DMS114 treated with DMSO at 0.1 percent for 48 hours (cell line): Measurements from ENCODE around the gene FAU.

Source experiments
- DNase-seq: peaks from one replicate; lab custom pipeline; 2025; ENCODE audit not compliant: unreplicated experiment; lab: John Stamatoyannopoulos, UW

FAU gene

DNA sequence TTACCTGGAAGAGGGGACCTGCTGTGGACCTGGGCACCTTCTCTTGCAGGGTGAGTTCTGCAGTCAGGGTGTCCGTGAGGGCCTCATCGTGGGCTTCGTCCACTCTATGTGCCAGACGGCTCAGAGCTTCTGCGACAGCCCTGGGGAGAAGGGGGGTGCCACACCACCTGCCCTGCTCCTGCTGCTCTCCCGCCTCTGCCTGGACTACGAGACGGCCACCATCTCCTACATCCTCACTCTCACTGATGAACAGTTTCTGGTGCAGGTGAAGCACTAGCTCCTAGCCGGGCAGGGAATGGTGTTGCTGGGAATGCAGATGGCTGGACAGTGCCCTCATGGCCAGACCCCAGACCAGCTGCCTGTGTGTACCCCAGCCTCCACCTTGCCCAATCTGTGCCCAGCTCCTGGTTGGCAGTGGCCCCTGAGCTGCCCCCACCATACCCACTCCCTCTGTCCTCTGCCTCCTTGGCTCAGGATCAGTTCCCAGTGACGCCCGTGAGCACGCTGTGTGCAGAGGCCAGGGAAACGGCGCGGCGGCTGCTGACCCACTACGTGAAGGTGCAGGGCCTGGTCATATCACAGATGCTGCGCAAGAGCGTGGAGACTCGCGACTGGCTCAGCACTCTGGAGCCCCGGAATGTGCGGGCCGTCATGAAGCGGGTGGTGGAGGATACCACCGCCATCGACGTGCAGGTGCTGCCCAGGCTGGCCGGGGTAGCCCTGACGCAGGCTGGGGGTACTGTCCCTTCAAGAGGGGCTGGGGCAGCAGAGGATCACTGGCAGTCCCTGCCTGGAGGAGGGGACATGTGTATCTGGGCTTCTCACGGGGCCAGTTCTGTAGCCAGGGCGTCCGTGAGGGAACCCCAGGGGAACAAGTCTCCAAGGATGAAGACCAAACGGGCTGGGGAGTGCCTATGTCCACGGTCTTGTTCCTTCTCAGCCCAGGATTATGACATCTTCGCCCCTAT, 12.4 kb downstream of the FAU start:
- DNase-seq: no peak

DNA sequence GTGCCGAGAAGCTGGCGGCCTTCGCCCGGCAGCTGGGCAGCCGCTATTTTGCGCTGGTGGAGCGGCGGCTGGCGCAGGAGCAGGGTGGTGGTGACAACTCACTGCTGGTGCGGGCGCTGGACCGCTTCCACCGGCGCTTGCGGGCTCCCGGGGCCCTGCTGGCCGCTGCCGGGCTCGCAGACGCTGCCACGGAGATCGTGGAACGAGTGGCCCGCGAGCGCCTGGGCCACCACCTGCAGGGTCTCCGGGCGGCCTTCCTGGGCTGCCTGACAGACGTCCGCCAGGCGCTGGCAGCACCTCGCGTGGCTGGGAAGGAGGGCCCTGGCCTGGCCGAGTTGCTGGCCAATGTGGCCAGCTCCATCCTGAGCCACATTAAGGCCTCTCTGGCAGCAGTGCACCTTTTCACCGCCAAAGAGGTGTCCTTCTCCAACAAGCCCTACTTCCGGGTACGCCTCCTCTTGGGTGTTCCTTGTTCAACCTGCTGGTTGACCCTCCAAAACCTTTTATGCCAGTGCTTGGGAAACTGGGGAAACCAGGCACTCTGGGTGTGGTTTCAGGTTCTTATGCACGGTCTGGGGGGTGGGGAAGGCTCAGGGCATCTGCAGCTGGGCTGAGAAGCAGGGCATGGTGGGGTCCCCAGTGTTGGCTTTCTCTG, 13.3 kb downstream of the FAU start:
- no peak for DNase-seq

DNA sequence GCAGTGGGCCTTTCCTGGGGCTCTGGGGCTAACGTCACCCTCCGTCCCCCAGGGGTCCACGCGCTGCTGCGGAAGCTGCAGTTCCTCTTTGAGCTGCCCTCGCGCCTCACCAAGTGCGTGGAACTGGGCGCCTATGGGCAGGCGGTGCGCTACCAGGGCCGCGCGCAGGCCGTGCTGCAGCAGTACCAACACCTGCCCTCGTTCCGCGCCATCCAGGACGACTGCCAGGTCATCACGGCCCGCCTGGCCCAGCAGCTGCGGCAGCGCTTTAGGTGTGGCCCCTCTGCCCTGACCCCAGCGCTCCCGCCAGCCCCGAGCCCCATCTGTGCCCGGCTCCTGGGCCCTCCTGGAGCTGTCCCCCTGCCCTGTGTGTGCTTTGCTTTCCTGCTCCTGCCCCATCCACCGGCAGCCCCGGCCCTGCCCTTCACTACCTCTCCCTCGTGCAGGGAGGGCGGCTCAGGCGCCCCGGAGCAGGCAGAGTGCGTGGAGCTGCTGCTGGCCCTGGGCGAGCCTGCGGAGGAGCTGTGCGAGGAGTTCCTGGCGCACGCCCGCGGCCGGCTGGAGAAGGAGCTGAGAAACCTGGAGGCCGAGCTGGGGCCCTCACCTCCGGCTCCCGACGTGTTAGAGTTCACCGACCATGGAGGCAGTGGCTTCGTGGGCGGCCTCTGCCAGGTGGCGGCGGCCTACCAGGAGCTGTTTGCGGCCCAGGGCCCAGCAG, 14.0 kb downstream of the FAU start:
- no peak for DNase-seq

DNA sequence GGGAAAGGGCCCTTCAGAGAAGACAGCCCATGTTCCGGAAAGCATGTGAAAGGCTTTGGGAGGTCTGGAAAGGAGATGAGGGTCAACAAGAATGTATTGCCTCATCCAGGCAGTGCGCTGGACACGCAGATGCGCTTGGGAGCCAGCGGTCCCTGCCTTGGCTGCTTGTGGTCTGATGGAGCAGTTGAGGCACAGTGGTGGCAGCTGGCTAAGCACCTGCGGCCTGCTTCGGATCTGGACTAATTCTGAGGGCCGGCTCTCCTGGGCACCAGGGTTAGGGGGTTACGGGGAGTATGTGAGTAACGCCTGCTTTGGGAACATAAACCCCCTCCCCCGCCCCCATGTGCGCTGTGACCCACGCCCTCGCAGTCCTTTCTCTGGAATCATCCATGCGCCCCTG, 14.9 kb downstream of the FAU start:
- DNase-seq: no peak

DNA sequence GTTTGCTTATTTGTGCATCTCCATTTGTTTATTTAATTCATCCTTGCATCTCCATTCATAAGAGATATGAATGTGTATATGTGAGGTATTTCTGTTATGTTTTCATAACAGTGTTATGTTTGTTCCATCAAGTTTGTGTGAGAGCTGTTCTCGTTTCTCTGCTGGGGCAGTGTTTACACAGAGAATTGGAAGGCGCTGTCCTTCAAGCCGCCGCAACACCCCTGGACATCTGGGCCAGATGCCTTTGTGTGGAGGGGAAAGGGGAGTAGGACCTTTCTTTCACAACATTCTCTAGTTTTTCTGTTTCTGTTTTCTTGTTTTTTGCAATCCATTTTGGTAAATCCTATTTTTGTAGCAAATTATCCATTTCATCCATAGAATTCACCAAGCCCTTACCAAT, 17.3 kb downstream of the FAU start:
- no peak for DNase-seq

DNA sequence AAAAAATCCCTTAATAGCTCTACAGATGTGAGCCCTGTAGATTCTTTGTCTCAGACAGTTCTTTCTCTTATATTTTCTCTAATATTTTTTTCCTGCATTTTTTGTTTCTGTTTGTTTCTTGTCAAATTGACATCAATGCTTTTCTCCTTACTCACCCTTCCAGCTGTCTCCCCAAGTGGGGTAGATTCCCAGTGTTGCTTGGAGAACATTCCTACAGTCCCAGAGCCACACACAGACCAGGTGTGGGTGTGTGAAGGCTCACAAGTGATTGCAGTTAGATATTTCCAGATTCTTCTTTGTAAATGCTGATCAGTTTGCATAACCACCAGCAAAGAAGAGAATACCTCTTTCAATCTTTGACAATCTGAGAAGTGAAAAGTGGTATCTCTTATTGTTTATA, 18.5 kb downstream of the FAU start:
- no peak for DNase-seq

DNA sequence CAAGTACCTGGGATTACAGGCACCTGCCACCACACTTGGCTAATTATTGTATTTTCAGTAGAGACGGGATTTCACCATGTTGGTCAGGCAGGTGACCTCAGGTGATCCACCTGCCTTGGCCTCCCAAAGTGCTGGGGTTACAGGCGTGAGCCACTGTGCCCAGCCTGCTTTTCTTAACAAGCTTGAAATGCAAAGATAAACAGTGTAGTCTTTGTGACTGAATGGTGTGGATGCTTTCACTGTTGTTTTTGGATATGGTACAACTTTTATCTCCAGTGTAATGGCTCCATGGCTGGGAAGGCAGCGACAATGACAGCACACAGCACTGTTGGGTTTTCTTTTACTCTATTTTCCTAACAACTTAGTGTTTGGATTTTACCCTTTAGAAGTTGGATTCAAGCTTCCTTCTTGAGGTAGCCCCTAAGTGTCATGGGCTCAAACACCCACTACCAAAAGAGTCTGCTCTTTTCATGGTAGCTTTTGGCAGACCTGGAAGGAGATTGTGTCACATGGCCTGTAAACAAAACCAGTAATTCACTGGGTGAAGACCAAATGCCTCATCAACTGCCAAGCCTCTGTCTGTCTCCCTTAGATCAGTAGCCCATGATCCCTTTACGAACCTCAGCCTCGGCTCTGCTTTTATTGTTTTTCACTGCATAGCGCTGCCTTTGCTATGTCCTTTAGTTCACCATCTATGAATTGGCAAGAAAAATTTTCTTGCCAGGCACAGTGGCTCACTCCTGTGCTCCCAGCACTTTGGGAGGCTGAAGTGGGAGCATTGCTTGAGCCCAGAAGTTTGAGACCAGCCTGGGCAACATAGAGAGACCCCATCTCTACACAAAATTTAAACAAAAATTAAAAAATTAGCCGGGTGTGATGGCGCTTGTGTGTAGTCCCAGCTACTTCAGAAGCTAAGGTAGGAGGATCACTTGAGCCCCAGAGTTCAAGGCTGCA, 19.5 kb downstream of the FAU start:
- DNase-seq: no peak

DNA sequence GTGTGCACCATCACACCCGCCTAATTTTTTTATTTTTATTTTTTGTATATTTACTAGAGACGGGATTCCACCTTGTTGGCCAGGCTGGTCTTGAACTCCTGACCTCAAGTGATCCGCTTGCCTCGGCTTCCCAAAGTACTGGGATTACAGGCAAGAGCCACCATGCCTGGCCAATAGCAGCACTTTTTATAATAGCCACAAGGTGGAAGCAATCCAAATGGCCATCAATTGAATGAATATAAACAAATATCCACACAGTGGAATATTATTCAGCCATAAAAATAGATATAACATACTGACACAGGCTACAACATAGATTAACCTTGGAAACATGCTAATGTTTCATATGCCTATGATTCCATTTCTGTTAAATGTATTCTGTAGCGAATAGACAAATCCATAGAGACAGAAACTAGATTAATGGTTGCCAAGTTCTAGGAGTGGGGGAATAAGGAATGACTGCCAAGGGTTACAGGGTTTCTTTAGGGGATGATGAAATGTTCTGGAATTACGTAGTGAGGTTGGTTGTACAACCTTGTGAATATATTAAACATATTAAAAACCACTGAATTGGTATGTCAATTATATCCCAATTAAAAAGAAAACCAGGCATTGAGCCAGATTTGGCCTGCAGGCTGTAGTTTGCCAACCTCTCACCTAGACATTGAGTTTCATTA, 21.1 kb downstream of the FAU start:
- no peak for DNase-seq

DNA sequence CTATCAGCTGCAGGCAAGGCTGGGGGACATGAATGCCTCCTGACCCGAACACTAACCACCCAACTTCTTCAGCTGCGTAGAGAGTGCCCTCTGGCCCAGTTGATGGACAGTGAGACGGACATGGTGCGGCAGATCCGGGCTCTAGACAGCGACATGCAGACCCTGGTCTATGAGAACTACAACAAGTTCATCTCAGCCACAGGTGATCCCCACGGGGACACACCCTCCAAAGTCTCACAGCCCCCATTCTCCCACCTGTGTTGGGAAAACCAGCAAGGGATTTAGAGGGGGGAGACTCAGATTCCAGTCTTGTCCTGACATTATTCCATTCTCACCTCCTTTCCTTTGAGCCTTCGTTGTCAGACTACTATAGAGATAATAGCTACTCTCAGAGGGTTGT, 25.0 kb downstream of the FAU start:
- no peak for DNase-seq

DNA sequence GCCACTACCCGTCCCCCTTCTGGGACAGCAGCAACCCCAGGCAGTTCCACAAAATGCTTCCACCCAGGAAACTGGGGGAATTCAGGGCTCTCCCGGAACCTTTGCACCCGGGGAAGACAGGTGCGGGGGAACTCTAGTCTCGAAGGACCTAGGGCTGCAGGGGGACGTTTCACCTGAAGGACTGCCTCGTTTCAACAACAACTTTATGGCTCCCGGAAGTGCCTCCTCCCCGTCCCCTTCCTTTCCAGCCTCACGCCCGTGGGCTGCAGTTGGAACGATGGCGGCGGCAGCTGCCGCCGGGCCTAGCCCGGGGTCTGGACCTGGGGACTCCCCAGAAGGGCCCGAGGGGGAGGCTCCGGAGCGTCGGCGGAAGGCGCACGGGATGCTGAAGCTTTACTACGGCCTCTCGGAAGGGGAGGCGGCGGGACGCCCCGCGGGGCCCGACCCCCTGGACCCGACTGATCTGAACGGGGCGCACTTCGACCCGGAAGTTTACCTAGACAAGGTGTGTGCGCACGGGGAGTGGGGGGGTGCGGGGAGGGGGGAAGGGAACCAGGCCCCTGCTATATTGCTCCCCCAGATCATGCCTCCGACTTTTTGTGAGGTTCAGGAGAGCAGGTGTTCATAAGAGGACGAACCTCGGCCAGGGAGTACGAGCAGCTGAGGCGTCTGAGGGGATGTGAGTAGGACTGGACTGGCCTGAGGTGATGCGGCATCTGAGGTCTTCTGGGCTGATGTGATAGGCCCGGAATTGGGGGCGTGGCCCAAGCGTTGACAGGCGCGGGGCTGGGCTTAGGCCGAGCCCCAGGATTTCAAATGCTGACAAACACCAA, 25.7 kb downstream of the FAU start, which contains the start of gene VPS51:
TSS of gene VPS51 (plus strand) at position 241 of the 833 bp plus-strand sequence. CDS start at position 278, 37 bp downstream.
- peak; percentile 79 for DNase-seq

DNA sequence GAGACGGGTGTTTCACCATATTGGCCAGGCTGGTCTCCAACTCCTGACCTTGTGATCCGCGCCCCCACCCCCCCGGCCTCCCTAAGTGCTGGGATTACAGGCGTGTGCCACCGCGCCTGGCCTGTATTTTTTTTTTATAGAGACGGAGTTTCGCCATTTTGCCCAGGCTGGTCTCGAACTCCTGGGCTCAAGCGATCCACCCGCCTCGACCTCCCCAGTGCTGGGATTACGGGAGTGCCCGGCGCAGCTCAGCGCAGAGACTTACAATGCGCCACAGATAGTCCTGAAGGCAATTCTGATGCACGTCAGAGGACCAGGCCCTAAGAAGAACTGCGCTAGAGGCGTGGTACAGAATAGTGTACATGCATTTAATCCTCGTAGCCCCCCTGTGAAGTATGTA, 26.5 kb downstream of the FAU start:
- DNase-seq: no peak

DNA sequence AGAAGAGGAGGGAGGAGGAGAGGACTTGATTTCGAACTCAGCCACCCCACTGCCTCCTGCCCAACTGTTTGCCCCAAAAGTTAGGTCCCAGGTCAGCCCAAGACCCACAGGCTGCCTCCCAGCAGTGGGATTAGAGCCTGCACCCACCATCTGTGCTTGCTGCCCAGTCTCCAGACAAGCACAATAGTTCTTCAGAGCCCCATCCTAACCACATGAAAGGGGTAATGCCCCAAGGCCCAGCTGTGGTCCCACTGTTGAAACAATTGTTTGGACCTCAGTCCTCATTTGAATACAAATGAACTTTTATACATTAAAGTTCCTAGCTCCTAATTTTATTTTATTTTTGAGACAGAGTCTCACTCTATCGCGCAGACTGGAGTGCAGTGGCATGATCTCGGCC, 31.3 kb downstream of the FAU start:
- DNase-seq: no peak

DNA sequence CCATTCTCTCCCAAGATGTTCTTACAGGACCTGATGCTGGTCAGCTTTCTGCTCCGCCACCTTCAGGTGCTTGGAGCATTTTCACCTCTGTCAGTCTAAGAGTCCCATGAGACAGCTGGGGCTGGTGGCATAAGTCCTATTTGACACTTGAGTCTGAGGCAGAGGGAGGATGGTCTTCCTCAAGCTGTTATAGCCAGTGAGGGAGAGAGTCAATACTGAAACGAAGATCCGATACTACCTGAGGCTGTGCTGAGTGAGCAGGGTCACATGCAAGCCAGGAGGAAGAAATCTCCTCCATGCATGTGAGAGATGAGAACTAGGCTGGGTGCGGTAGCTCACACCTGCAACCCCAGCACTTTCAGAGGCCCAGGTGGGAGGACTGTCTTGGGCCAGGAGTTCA, 32.3 kb downstream of the FAU start:
- DNase-seq: no peak

DNA sequence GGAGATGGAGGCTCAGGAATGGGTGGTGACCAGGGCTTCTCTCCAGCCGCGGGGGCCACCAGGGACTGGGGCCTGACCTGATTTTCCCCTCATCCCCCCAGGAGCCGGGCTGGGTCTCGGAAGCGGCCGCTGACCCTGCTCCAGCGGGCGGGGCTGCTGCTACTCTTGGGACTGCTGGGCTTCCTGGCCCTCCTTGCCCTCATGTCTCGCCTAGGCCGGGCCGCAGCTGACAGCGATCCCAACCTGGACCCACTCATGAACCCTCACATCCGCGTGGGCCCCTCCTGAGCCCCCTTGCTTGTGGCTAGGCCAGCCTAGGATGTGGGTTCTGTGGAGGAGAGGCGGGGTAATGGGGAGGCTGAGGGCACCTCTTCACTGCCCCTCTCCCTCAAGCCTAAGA, 34.1 kb downstream of the FAU start:
- no peak for DNase-seq

DNA sequence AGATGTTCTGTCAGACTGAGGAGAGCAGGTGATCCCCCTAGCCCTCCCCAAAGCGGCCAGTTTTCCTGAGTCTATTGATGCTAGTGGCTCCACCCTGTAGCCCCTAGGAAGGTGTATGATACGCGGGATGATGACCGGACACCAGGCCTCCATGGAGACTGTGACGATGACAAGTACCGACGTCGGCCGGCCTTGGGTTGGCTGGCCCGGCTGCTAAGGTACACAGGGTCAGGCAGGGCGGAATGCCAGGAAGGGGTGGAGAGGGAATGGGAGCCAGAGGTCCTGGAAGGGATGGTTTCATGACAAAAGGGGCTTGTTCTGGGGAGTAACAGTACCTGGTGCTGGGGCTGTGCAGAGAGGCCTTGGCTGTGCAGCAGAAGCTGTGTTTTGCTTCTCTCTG, 34.7 kb downstream of the FAU start:
- no peak for DNase-seq

DNA sequence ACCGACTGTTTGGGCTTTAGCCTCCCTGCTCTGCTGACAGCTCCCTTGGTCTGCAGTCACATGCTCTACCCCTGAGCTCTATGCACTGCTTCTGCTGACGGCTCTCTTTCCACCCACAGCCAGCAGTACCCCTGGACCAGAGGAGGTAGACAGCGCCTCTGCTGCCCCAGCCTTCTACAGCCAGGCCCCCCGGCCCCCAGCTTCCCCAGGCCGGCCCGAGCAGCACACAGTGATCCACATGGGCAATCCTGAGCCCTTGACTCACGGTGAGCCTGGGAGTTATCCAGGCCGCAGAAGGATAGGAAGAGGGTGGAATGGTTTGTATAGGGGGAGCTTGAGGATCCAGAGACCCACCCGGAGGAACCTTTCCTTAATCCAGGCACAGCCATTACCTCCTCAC, 35.1 kb downstream of the FAU start:
- DNase-seq: no peak

DNA sequence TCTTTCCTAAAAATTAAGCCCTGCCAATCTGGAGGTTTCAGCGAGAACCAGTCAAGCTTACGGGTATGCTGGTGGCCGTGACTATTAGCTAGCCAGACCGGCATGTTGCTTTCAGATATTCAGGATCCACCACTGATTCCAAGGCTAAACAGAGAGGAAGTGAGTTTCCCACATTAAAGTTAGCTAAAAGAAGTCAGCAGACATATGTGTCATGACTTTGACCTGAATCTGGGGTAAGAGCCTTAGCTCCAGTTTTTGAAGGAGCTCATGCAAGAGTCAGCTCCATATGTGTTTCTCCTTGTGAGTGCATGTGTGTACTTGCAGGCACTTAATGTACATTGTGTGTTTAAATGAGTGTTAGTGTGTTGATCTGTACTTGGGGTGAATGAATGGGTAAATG, 36.5 kb downstream of the FAU start:
- DNase-seq: no peak

DNA sequence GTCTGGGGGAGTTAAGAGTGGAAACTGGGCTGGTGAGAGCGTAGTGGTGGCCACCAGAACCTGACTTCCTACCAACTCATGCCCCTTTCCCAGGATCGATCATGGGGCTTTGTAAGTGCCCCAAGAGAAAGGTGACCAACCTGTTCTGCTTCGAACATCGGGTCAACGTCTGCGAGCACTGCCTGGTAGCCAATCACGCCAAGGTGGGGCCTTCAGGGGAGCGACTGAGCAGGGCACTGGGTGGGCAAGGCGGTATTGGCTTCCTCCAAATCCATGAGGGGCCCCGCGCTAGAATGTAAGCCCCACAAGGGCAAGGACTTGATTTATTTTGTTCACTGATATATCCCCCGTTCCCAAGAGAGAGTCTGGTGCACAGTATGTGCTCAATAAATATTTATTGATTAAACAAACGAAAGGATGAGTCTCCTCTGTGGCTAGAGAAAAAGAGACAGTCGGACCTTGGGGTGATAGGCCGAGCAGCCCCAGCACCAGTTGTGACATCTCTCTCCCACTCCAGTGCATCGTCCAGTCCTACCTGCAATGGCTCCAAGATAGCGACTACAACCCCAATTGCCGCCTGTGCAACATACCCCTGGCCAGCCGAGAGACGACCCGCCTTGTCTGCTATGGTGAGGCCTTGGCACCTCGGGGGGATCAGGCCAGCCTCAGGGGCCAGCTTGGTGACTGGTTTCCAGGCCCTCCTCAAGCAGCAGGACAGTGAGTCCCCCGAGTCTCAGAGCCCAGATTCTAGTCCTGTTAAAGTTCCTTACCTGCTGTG, 37.1 kb downstream of the FAU start:
- DNase-seq: no peak
